Keratinocyte (primary cell): Measurements from ENCODE around the gene TMC2.

ENCODE experiments used
- CTCF ChIP-seq, 3 experiments: IDR thresholded peaks in 1 of 3; conservative IDR thresholded peaks in 1 of 3; optimal IDR thresholded peaks in 1 of 3; 2 replicates in 2 of 3; 3 replicates in 1 of 3; pipeline versions ENCODE3 to v1.5.1; 2011; ENCODE audit warnings: low read length in 3 of 3, mild to moderate bottlenecking in 3 of 3, moderate library complexity in 2 of 3, control low read depth in 1 of 3, inconsistent platforms in 1 of 3; ENCODE audit not compliant: insufficient read depth in 2 of 3; ENCODE audit errors: extremely low read depth in 1 of 3
- EZH2 ChIP-seq: IDR thresholded peaks from one replicate; pipeline ENCODE4 v1.6.1; 2012; ENCODE audit warnings: inconsistent platforms, mild to moderate bottlenecking, low read length, moderate library complexity

GRCh38 chr20:2602746-2603145 is 66.4 kb downstream of the TMC2 start:
- TF ChIP-seq CTCF (optimal IDR thresholded peaks at IDR 0.05 in 1 of 3, IDR thresholded peaks at IDR 0.05 in 1 of 3, conservative IDR thresholded peaks at IDR 0.05 in 1 of 3; ENCODE audit: extremely low read depth in 1 of 3, insufficient read depth in 2 of 3, low read length in 3 of 3), result no peak
- no peak for TF ChIP-seq EZH2
